HEK293T (cell line): ENCODE data around the gene CASZ1.

ENCODE experiments used
- BHLHE40 ChIP-seq: fragments of 450-650 bp; IDR thresholded peaks from 2 replicates; pipeline ENCODE4 v1.6.1; 2016; ENCODE audit warnings: mild to moderate bottlenecking, moderate library complexity, borderline replicate concordance
- NFRKB ChIP-seq: fragments of 450-650 bp; IDR thresholded peaks from 2 replicates; pipeline ENCODE4 v1.6.1; 2016; ENCODE audit warnings: mild to moderate bottlenecking, moderate library complexity
- TARDBP ChIP-seq: fragments of 450-650 bp; IDR thresholded peaks from 2 replicates; pipeline ENCODE4 v1.6.1; 2016

- TF ChIP-seq TARDBP (no peak), NFRKB (no peak), BHLHE40 (no peak)
Observed at GRCh38 chr1:10601342-10602070, 194.9 kb downstream of the CASZ1 start.
